Measurements from ENCODE around the gene TMEM17. TPM values are rescaled to one million over a fixed set of nuclear protein-coding genes. Genes with fewer than 3 reads are reported as not detected.

TMEM17 gene
- total and polyA plus RNA-seq, 2 donors (not counting 3 experiments of a cell fraction or from before 2014, with no cell fraction given), result 0.91 to 2.0 TPM

GRCh38 chr2:62471404-62471803 lies 34.6 kb downstream of the TMEM17 start:
- Histone ChIP-seq H3K27ac (ENCODE audit: insufficient read depth, low read depth, low read length) (no peak overlapping the region), H3K79me2 (ENCODE audit: control insufficient read depth, insufficient read depth, low read length) (no peaks in the 10 kb centered on the region), H3K36me3 (ENCODE audit: control insufficient read depth in 2 of 2, extremely low read depth in 1 of 2, insufficient read depth in 2 of 2, low read length in 2 of 2) (no peaks in the 10 kb centered on the region), H3K4me1 (ENCODE audit: control insufficient read depth, extremely low read depth, insufficient read depth, low read length) (peaks cover 15% of the 10 kb centered on the region), H3K27me3 (ENCODE audit: control insufficient read depth in 2 of 2, insufficient read depth in 2 of 2, low read length in 2 of 2) (no peaks in the 10 kb centered on the region), H4K20me1 (replicated peaks; ENCODE audit: control insufficient read depth, extremely low read depth, insufficient read depth, low read length) (no peaks in the 10 kb centered on the region), H3K9ac (replicated peaks; ENCODE audit: extremely low read depth, insufficient read depth, low read length) (no peak overlapping the region), H3K4me2 (ENCODE audit: insufficient read depth, low read length) (no peak overlapping the region), H3K9me1 (replicated peaks; ENCODE audit: control insufficient read depth, extremely low read depth, insufficient read depth, low read length) (no peaks in the 10 kb centered on the region), H3K9me3 (replicated peaks; ENCODE audit: control insufficient read depth, insufficient read depth, low read length) (no peaks in the 10 kb centered on the region), H3K4me3 (replicated peaks in 1 of 3; ENCODE audit: insufficient read depth in 1 of 3, low read depth in 1 of 3, low read length in 3 of 3) (no peak overlapping the region), H2AFZ (ENCODE audit: low read depth, low read length) (no peak overlapping the region)
- dilution Hi-C loops (cut with MboI; ENCODE audit: extremely low pct_ligation_motif_present, low sequenced_read_pairs), result no loop called here
- no peak for DNase-seq (ENCODE audit: low read depth, low spot score)
- no peak for TF ChIP-seq POLR2A (IDR thresholded peaks at IDR 0.05; ENCODE audit: low read depth, low read length)
- TF ChIP-seq JUN (IDR thresholded peaks at IDR 0.05; ENCODE audit: borderline replicate concordance, insufficient read depth, insufficient read length, low read depth), result no peak
- no peak for TF ChIP-seq CTCF (IDR thresholded peaks at IDR 0.05; ENCODE audit: extremely low read depth in 1 of 2, insufficient read depth in 1 of 2, low read depth in 1 of 2, low read length in 2 of 2)
- no peak for TF ChIP-seq FOS (IDR thresholded peaks at IDR 0.05; ENCODE audit: borderline replicate concordance, insufficient read depth, low read length)
- TF ChIP-seq MAX (IDR thresholded peaks at IDR 0.05; ENCODE audit: insufficient read depth, insufficient read length), result no peak
- TF ChIP-seq EZH2 (IDR thresholded peaks at IDR 0.05; ENCODE audit: borderline replicate concordance, low read depth, low read length, severe bottlenecking), result no peak
- TF ChIP-seq POLR2AphosphoS5 (IDR thresholded peaks at IDR 0.05; ENCODE audit: insufficient read depth, low read depth, low read length), result no peak
- no peak for TF ChIP-seq GATA2 (IDR thresholded peaks at IDR 0.05; ENCODE audit: insufficient read depth, insufficient read length, low read depth, low read length)
- TF ChIP-seq MYC (IDR thresholded peaks at IDR 0.05; ENCODE audit: low read depth, low read length), result no peak
- no peak for FAIRE-seq
- no TSS peak for BruUV-seq (replicated peaks)
- CTCF ChIA-PET, result interaction anchor here (0.7 to 5.7 kb wide), 5 partner anchors 11 to 302 kb away, joined by 3 to 26 read pairs (median 3); no protein-coding TSS in a partner anchor
- POLR2A ChIA-PET, result no interaction called here
- intact Hi-C loops (cut with micrococcal nuclease), result loop anchor here (10.0 kb wide), 1 partner anchor 583 kb away; the partner anchor contains the start of gene OTX1
